Fibroblast of lung (primary cell): ENCODE results near the gene TMEM209. TPM values are rescaled to one million over a fixed set of nuclear protein-coding genes. Genes with fewer than 3 reads are reported as not detected.
A peak's percentile ranks its signal among the peaks of the same experiment; 100 is the strongest.

Experiments used
- DNase-seq, 2 donors: peaks; one replicate each; pipeline versions ENCODE4 v3.0.0 to v3.0.0-alpha.2; 2010; ENCODE audit warnings: low read depth in 2 of 2
- H2AFZ ChIP-seq: 2 replicates; pipeline ENCODE4 v1.5.1; 2012; ENCODE audit warnings: low read length, control low read depth, inconsistent platforms
- H3K27ac ChIP-seq: 2 replicates; pipeline ENCODE4 v1.5.1; 2011; ENCODE audit warnings: low read length, control low read depth; ENCODE audit not compliant: insufficient read depth
- H3K27me3 ChIP-seq: 2 replicates; pipeline ENCODE4 v1.5.1; 2011; ENCODE audit warnings: mild to moderate bottlenecking, low read length; ENCODE audit not compliant: control insufficient read depth, insufficient read depth
- H3K36me3 ChIP-seq: 2 replicates; pipeline ENCODE4 v1.5.1; 2011; ENCODE audit warnings: low read length; ENCODE audit not compliant: control insufficient read depth, insufficient read depth
- H3K4me1 ChIP-seq: 2 replicates; pipeline ENCODE4 v1.5.1; 2011; ENCODE audit warnings: low read length; ENCODE audit not compliant: control insufficient read depth, insufficient read depth; ENCODE audit errors: extremely low read depth
- H3K4me2 ChIP-seq: 2 replicates; pipeline ENCODE4 v1.5.1; 2011; ENCODE audit warnings: low read length, control low read depth; ENCODE audit not compliant: insufficient read depth; ENCODE audit errors: extremely low read depth
- H3K4me3 ChIP-seq, 4 experiments: fragments of 200-600 bp in 1 of 4; sonication (generic) in 1 of 4; replicated peaks in 1 of 4; 2 replicates each; pipeline ENCODE4 v1.5.1; 2011 to 2016; ENCODE audit warnings: low read length in 4 of 4, low read depth in 3 of 4, mild to moderate bottlenecking in 3 of 4, control low read depth in 2 of 4, inconsistent platforms in 1 of 4, mixed read lengths in 1 of 4; ENCODE audit not compliant: insufficient read depth in 1 of 4; ENCODE audit errors: control extremely low read depth in 1 of 4
- H3K79me2 ChIP-seq: 2 replicates; pipeline ENCODE4 v1.5.1; 2012; ENCODE audit warnings: mild to moderate bottlenecking, low read length, inconsistent platforms; ENCODE audit not compliant: control insufficient read depth, insufficient read depth
- H3K9ac ChIP-seq: 2 replicates; pipeline ENCODE4 v1.5.1; 2011; ENCODE audit warnings: mild to moderate bottlenecking, low read length, control low read depth; ENCODE audit not compliant: insufficient read depth
- H3K9me3 ChIP-seq: 2 replicates; pipeline ENCODE4 v1.5.1; 2012; ENCODE audit warnings: low read depth, low read length; ENCODE audit not compliant: control insufficient read depth, insufficient read depth
- H4K20me1 ChIP-seq: 2 replicates; pipeline ENCODE4 v1.5.1; 2011; ENCODE audit warnings: low read length; ENCODE audit not compliant: control insufficient read depth, insufficient read depth; ENCODE audit errors: extremely low read depth
- EZH2 ChIP-seq: IDR thresholded peaks from 2 replicates; pipeline ENCODE4 v1.5.1; 2012; ENCODE audit warnings: low read length, control low read depth, mild to moderate bottlenecking; ENCODE audit errors: missing control alignments
- polyA plus RNA-seq, 2 donors: library from polyadenylated mRNA; depleted of rRNA in 1 of 2; stranded (reverse) in 1 of 2; unstranded in 1 of 2; fragments of >200 nt; gene quantifications; 2 replicates each; pipeline ENCODE4 v1.2.1, GENCODE V29; 2011 to 2012; ENCODE audit warnings: missing spikeins in 1 of 2
- total RNA-seq: library from RNA; depleted of rRNA; stranded (reverse); fragments of >200 nt; gene quantifications from 2 replicates; pipeline ENCODE4 v1.2.1, GENCODE V29; 2014
- TF ChIP-seq, protein P1 (sequence below), 2 donors: IDR thresholded peaks in 1 of 2; conservative IDR thresholded peaks in 1 of 2; 1 replicate in 1 of 2; 2 replicates in 1 of 2; pipeline ENCODE4 v1.5.1; 2011 to 2012; ENCODE audit warnings: low read length in 2 of 2, control low read depth in 1 of 2, inconsistent platforms in 1 of 2, low read depth in 1 of 2, mild to moderate bottlenecking in 1 of 2

Gene TMEM209
- total and polyA plus RNA-seq, 2 donors (not counting 1 experiment from before 2014, with no cell fraction given): 9.7 to 15.1 TPM

DNA sequence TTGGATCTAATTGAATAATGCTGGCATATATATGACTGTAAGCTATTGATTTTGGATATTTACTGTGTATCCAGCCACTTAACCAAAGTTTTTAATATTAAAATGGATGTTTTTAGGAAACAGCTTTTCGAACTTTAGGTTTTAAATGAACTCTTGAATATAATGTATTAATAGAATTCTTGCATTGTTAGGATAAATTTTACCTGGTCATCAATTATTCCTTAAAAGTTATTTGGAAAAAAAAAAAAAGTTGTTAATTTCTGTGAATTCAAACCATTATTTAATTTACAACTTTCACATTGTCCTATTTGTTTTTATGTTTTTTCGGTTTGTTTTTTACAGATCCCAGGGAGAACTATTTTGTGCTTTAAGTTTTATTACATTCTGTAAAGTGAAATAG is 9.8 kb downstream of the TMEM209 start:
- DNase-seq: no peak
- Histone ChIP-seq H4K20me1 (no peaks in the 10 kb centered on the region), H3K27me3 (no peaks in the 10 kb centered on the region), H3K27ac (no peak overlapping the region), H3K4me1 (no peaks in the 10 kb centered on the region), H3K36me3 (peaks cover 6% of the 10 kb centered on the region), H3K79me2 (no peaks in the 10 kb centered on the region), H3K9me3 (no peaks in the 10 kb centered on the region), H2AFZ (no peak overlapping the region), H3K9ac (no peak overlapping the region), H3K4me2 (no peak overlapping the region), H3K4me3 (no peak overlapping the region)
- TF ChIP-seq EZH2: no peak
- TF ChIP-seq, protein P1, sequence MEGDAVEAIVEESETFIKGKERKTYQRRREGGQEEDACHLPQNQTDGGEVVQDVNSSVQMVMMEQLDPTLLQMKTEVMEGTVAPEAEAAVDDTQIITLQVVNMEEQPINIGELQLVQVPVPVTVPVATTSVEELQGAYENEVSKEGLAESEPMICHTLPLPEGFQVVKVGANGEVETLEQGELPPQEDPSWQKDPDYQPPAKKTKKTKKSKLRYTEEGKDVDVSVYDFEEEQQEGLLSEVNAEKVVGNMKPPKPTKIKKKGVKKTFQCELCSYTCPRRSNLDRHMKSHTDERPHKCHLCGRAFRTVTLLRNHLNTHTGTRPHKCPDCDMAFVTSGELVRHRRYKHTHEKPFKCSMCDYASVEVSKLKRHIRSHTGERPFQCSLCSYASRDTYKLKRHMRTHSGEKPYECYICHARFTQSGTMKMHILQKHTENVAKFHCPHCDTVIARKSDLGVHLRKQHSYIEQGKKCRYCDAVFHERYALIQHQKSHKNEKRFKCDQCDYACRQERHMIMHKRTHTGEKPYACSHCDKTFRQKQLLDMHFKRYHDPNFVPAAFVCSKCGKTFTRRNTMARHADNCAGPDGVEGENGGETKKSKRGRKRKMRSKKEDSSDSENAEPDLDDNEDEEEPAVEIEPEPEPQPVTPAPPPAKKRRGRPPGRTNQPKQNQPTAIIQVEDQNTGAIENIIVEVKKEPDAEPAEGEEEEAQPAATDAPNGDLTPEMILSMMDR (conservative IDR thresholded peaks at IDR 0.05 in 1 of 2, IDR thresholded peaks at IDR 0.05 in 1 of 2; ENCODE audit: low read depth in 1 of 2, low read length in 2 of 2): no peak

DNA sequence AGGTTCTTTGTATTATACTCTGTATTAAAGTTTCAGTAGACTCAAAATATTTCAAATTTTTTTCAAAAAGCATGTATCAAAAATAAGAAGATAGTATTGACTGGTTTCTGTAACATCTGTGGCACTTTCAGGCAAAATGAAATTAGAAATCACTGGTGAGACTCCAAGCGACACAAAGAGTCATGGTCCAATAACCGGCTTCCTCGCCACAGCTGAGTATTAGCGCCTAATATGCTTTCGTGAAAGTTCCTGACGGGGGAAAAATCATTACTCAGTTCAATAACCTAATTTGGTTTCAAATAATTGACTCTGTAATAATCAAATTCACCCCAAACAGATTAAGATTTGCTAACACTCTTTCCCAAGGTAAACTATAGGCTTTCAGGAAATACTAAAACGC is 13.4 kb downstream of the TMEM209 start:
- no peaks in the 10 kb centered on the region for H3K4me1 ChIP-seq
- H3K27ac ChIP-seq: no peak overlapping the region
- H3K9me3 ChIP-seq: no peaks in the 10 kb centered on the region
- peaks cover 2% of the 10 kb centered on the region for H3K36me3 ChIP-seq
- H2AFZ ChIP-seq: no peak overlapping the region
- DNase-seq: no peak
- H3K4me2 ChIP-seq: no peak overlapping the region
- H3K4me3 ChIP-seq: no peak overlapping the region
- H3K79me2 ChIP-seq: no peaks in the 10 kb centered on the region
- no peak for TF ChIP-seq EZH2
- TF ChIP-seq, protein P1 (conservative IDR thresholded peaks at IDR 0.05 in 1 of 2, IDR thresholded peaks at IDR 0.05 in 1 of 2; ENCODE audit: low read depth in 1 of 2, low read length in 2 of 2): no peak
- H3K27me3 ChIP-seq: no peaks in the 10 kb centered on the region
- no peaks in the 10 kb centered on the region for H4K20me1 ChIP-seq
- H3K9ac ChIP-seq: no peak overlapping the region

DNA sequence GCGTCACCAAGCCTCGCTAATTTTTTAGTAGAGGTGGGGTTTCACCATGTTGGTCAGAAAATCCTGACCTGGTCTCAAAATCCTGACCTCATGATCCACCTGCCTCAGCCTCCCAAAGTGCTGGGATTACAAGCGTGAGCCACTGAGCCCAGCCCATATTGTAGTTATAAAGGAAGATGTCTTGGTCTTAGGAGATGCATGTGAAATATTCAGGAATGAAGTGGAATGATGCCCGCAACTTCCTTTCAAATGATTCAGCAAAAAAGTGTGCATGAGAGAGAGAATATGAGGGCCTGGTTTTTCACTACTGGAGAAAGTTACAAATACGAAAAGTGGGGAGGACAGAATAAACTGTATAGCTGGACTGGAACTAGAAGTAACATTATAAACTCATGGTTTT is 15.9 kb downstream of the TMEM209 start:
- Histone ChIP-seq H2AFZ (no peak overlapping the region), H3K4me3 (no peak overlapping the region), H3K27ac (no peak overlapping the region), H3K79me2 (no peaks in the 10 kb centered on the region), H3K4me1 (no peaks in the 10 kb centered on the region), H3K27me3 (no peaks in the 10 kb centered on the region), H3K4me2 (no peak overlapping the region), H3K9me3 (no peaks in the 10 kb centered on the region), H4K20me1 (no peaks in the 10 kb centered on the region), H3K36me3 (peaks cover 2% of the 10 kb centered on the region), H3K9ac (no peak overlapping the region)
- DNase-seq: peak in 1 of 2 donors; percentile 80
- no peak for TF ChIP-seq EZH2
- TF ChIP-seq, protein P1 (conservative IDR thresholded peaks at IDR 0.05 in 1 of 2, IDR thresholded peaks at IDR 0.05 in 1 of 2; ENCODE audit: low read depth in 1 of 2, low read length in 2 of 2): no peak
